ENCODE results near the gene PPP2R5C.

GRCh38 chr14:101934601-101935150 is 173.2 kb downstream of the PPP2R5C start:
- TF ChIP-seq CTCF (IDR thresholded peaks at IDR 0.05; ENCODE audit: borderline replicate concordance, extremely low read depth, low read length, poor library complexity, severe bottlenecking) (no peak), EZH2 (IDR thresholded peaks at IDR 0.05; ENCODE audit: borderline replicate concordance, low read depth, low read length, severe bottlenecking) (no peak)

Data from DND-41 (cell line).